IPS-NIHi11 (cell line): ENCODE data around the gene CASP14.
"Not testable (repeated sequence)": the region's sequence is repeated elsewhere in the genome, so short reads cannot be mapped to it uniquely, and the experiment has no call there.

ENCODE experiments used
- DNase-seq: peaks from one replicate; pipeline ENCODE4 v3.0.0; 2012; ENCODE audit warnings: mixed read lengths, low spot score

CASP14 gene, protein sequence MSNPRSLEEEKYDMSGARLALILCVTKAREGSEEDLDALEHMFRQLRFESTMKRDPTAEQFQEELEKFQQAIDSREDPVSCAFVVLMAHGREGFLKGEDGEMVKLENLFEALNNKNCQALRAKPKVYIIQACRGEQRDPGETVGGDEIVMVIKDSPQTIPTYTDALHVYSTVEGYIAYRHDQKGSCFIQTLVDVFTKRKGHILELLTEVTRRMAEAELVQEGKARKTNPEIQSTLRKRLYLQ

DNA sequence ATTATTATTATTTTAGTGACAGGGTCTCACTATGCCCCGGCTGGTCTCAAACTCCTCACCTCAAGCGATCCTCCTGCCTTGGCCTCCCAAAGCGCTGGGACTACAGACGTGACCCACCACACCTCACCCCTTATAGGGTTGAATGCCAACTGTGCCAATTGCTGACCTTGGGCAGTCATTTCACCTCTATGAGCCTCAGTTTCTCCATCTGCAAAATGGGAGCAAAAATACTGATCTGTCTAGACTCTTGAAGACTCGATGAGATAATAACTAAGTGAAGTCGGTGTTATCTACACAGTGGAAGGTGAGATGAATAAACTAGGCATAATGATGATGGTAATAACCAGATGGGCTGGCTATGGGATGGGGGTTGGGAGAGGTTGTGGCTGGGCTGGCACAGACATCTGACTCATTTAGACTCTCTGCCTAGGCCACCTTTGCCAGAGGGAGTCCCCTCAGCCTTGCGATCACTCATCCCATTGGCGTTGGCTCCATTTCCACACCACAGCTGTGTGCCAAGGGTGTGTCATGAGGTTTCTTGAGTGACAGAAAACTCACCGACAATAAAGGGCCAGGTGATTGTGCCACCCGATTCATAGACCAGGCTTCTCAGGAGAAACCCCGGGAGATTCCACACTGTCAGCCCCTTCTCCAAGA is at the start of gene CASP14:
Gene CASP14, plus strand, starts transcription at position 596 of the 657 bp plus-strand sequence. CDS start 2,772 bp downstream, outside the sequence.
- no peak for DNase-seq

DNA sequence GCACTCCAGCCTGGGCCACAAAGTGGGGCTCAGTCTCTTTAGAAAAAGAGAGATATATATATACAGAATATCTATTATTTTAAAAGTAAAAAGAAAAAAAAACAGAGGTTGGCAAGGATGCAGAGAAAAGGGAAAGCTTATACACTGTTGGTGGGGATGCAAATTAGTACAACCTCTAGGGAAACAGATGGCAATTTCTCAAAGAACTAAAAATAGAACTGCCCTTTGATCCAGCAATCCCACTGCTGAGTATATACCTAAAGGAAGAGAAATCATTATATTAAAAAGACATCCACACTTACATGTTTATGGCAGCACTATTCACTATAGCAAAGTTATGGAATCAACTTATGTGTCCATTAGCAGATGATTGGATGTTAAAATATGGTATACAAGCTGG is 41.0 kb upstream of the CASP14 start:
- no peak for DNase-seq

DNA sequence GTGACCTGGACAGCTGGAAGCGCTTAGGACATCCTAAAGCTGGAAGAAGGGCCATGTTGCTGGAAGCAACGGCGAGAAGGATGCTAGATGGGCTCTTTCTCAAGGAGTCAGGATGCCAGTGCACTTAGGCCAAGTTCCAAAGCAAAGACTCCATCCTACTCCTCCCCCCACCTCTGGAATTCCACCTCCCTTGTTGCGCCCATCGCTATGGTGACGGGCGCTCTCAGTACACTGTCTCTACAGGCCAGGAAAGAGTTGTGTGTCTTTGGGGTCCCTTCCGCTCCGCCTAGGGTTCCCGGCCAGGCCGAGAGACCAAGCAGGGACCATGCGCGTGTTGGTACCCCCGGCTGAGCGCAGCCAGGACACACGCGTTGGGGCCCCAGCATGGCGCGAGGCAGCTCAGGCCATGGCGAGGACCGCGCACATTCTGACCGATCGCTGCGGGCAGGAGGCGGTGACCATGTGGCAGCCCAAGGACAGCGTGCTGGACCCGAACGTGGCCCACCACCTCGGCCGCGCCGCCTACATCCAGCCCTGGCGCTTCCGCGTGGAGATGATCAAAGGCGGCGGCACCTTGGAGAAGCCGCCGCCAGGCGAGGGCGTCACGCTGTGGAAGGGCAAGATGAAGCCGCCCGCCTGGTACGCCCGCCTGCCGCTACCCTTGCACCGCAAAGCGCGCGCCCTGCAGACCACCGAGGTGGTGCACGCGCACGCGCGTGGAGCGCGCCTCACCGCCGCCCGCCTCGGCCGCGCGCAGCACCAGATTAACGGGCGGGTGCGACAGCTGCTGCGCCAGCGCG is 38.6 kb upstream of the CASP14 start:
- no peak for DNase-seq

DNA sequence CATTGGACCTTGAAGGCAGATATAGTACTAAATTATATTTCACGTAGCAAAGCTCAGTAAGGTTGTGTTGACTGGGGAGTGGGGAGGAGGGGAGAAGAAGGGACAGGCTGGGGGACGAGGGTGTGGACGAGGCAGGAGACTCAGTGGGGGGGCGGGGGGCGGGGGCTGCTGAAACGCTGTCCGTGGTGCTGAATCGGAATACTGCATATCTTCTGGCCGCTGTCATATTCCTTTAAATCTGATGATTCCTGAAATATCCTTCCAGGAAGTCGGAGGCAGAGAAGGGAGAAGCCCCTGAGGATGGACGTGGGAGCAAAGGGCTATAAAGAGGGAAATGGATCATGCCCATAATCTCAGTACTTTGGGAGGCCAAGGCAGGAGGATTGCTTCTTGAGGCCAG is 34.7 kb upstream of the CASP14 start:
- no peak for DNase-seq

DNA sequence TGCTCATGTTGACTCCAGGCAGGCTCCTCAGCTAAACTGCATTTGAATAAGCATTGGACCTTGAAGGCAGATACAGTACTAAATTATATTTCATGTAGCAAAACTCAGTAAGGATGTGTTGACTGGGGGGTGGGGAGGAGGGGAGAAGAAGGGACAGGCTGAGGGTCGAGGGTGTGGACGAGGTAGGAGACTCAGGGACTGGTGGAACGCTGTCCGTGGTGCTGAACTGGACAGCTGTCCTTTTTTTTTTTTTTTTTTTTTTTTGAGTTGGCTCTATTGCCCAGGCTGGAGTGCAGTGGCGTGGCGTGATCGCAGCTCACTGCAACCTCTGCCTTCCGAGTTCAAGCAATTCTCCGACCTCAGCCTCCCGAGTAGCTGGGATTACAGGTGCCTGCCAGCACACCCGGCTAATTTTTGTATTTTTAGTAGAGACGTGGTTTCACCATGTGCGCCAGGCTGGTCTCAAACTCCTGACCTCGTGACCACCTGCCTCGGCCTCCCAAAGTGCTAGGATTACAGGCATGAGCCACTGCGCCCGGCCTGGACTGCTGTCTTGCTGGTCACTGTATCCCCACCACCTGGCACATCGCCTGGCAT is 33.2 kb upstream of the CASP14 start:
- peak; percentile 38 for DNase-seq

DNA sequence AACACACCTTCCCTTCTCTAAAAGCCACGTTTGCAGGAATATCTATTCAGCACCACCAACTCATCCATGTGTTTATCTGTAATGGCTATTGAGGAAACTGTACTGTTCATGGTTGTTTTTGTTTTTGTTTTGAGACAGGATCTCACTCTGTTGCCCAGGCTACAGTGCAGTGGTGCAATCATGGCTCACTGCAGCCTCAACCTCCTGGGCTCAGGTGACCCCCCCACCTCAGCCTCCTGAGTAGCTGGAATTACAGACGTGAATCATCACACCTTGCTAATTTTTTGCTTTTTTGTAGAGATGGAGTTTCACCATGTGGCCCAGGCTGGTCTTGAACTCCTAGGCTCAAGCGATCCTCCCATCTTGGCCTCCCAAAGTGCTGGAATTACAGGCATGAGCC is 30.4 kb upstream of the CASP14 start:
- not testable (repeated sequence) for DNase-seq

DNA sequence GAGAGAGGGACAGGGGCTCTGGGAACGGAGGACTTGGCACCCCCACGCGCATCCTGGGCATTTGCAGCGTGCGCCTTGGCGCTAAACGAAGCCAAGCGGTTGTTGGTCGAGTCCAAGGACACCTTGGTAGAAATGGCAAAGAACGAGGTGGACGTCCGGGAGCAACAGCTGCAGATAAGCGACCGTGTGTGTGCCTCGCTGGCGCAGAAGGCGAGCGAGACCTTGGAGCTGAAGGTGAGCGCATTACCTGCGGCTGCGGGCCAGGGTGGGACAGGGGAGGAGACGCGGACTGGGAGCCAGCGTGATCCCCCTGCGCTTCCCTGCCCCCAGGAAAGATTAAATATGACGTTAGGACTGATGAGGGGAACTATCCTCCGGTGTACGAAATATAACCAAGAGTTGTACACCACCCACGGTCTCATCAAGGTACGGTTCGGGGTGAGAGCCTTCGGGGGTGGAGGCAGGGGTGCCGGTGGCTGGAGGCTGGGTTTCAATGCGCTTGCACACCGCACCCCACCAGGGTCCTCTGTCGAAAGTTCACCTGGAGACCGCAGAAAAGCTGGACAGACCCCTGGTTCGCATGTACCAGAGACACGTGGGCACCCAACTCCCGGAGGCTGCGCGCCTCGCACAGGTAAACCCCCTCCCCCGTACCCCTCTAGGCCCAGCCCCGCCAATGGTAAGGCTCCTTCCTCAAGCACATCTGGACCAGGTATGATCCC is 27.8 kb upstream of the CASP14 start:
- no peak for DNase-seq

DNA sequence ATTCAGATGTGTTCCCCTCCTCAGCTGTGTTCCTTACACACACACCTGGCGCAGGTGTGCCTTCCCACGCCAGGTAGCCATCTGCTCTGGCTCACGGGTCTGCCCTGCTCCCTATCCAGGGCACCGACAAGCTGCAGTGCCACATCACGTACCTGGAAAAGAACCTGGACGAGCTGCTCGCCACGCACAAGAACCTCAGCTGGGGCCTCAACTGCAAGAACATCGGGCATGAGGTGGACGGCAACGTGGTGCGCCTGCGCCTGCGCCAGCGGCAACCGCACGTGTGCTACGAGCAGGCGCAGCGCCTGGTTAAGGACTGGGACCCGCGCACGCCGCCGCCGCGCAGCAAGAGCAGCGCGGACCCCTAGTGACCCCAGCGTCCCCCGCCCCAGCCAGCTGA is 26.5 kb upstream of the CASP14 start:
- DNase-seq = no peak

DNA sequence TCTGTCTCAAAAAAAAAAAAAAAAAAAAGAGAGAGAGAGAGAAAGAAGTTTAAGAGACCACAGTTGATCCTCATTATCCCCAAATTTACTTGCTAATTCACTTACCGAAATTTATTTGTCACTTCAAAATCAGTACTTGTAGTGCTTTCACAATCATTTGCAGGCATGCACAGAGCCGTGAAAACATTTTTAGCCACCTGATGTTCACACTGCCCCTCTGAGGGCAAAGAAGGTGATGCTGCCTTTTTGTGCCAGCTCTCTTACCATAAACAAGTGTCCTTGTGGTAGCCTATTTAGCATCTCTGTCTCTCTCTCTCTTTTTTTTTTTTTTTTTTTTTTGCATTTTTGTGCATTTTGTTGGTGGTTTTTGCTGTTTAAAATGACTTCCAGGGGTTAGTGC is 24.1 kb upstream of the CASP14 start:
- DNase-seq = no peak

DNA sequence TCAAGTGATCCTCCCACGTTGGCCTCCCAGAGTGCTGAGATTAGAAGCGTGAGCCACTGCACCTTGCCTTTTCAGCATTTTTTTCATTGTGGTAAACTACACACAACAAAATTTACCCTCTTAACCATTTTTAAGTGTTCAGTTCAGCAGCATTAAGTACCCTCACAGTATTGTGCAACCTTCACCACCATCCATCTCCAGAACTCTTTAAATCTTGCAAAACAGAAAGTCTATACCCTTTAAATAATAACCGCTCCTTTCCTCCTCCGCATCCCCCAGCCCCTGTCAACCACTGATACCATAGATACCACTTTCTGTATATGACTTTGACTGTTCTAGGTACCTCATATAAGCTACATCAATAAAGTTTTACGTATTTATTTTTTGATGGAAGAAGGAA is 20.8 kb upstream of the CASP14 start:
- no peak for DNase-seq

DNA sequence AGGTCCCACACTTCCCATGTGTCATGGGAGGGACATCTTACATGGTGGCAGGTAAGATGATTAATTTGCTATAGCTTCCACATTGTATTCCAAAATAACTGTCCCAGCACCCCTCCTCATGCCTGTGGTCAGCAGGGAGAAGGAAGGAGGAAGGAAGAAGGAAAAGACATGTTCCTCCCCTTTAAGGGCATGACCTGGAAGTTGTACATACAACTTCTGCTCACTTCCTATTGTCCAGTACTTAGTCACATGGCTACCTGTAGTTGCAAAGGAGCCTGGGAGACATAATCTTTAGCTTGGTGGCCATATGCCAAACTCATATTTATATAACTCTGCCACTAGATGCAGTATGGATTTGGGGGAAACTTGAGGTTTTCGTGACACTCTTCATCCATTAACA is 17.6 kb upstream of the CASP14 start:
- no peak for DNase-seq

DNA sequence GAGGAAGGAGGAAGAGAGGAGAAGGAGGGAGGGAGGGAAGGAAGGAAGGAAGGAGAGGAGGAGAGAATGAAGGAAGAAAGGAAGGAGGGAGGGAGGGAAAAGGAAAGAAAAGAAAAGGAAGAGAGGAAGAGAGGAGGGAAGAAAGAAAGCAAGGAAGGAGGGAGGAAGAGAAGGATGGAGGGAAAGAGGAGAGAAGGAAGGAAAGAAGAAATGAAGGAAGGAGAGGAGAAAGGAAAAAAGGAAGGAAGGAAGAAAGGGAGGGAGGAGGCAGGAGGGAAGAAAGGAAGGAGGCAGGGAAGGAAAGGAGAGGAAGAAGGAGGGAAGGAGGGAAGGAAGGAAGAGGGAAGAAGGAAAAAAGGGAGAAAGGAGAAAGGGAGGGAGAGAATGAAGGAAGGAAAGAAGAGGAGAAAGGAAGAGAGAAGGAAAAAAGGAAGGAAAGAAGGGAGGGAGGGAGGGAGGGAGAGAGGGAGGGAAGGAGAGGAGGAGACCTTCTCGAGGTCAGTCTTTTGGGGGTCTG is 13.4 kb upstream of the CASP14 start:
- no peak for DNase-seq

DNA sequence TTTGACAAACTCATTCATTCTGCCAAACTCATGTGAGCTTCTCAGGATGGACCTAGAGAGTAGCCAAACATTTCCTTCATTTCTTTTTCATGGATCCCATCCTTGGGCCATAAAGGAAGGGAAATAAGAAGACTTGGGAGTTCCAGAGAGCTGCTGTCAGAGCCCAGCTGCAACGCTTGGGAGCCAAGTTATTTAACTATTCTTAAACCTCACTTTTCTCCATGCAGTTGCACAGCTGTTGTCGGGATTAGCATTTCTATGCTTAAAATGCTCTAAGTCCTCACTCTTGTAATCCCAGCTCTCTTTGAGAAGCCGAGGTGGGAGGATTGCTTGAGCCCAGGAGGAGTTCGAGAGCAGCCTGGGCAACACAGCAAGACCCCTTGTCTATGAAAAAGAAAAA is 11.7 kb upstream of the CASP14 start:
- no peak for DNase-seq

DNA sequence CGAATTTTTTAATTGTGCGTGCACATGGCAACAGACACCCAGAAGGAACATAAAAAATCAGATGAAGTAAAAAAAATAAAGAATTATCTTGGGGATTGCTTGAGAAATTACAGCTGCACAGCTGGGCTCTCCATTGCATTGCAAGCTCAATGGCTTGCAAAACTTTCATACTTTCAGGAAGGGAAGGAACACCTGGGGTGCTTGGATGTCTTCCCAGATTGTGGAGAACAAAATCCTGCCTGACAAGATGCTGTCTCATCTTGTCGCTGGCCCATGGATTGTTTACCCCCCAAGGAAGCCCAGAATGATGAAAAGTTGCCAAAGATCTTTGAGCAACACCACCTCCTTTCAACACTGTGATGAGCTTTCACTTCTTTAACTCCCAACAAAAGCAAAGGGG is 11.0 kb upstream of the CASP14 start:
- no peak for DNase-seq

DNA sequence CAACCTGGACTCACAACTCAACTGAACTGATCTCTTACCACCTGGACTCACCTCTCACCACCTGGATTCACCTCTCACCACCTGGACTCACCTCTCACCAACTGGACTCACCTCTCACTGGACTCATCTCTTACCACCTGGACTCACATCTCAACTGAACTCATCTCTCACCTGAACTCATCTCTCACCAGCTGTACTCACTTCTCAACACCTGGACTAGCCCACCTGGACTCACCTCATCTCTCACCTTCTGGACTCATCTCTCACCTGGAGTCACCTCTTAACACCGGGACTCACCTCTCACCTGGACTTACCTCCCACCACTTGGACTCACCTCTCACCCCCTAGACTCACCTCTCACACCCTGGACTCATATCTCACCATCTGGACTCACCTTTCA is 7.3 kb upstream of the CASP14 start:
- no peak for DNase-seq

DNA sequence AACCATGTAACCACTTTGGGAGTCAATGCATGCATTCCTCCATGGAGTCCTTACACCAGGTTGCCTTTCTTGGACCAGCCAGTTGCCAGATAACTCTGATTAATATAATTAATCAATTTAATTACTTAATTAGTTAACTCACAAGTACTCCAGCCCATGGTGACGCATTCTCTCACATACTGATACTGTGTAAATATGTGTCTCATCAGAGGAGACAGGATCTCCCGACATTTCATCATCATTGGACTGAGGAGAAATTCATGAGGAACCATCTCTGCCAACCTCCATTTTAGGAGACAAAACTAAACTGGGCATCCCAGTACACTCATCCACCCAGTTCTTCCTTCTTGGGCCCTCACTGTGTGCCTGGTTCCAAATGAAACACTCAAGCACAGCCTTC is 6.5 kb upstream of the CASP14 start:
- DNase-seq = no peak

DNA sequence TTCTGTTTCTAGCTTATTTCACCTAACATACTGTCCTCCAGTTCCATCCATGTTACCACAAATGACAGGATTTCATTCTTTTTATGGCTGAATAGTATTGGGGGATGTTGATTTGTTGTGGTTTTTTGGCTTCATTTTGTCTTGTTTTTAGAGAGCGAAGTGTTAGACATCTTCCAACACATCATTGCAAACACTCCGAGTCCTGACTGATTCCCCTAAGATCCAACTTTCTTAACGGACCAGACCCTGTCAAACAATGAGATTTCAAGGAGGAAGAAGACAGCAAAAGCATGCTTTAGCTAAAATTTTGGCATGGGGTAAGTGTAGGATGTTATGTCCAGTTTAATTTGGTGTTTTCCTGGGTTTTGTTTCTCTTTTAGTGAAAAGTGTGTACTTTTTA is 3.8 kb upstream of the CASP14 start:
- no peak for DNase-seq

DNA sequence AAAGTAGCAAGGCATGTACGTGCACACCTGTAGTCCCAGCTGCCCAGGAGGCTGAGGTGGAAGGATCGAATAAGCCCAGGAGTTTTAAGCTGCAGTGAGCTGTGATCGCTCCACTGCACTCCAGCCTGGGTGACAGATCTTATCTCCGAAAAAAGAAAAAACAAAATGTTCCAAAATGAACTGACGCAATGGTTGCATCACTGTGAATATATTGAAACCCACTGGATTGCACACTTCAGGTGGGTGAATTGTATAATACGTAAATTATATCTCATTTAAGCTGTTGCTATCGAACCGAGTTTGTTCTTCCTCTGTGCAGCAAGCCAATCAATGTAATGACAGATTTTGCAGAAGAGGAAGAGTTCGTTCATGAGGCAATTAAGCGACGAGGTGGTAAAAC is 1.6 kb upstream of the CASP14 start:
- DNase-seq = no peak

DNA sequence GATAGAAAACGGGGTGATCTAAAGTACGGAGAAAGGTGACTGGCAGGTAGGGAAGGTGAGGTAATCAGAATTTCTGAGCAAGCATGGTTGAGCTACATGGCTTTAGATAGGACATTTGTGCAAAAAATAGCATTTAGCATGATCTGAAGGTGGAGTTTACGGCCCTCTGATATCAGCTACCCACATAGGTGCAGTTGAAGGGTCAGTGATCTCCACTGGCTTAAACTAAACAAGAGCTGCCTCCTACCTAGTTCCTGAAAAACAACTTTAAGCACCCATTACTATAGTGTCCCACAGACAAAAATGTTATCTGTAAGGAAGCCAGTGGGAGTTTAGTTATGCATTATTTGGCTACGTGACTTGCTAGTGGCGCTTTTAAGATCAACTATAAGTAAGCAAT is 1.2 kb upstream of the CASP14 start:
- no peak for DNase-seq

DNA sequence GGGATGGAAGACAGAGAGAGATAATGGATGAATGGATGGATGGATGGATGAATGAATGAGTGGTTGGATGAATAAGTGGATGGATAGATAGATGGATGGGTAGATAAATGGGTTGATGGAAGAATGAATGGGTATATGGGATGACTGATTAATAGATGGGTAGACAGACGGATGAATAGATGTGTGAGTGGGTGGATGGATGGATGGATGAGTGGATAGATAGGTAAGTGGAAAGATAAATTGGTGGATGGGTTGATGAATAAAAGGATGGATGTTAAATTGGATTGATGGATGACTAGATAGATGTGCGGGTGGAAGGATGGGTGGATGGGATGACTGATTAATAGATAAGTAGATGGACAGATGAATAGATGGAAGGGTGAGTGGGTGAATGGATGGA is 1.4 kb downstream of the CASP14 start:
- DNase-seq = no peak

DNA sequence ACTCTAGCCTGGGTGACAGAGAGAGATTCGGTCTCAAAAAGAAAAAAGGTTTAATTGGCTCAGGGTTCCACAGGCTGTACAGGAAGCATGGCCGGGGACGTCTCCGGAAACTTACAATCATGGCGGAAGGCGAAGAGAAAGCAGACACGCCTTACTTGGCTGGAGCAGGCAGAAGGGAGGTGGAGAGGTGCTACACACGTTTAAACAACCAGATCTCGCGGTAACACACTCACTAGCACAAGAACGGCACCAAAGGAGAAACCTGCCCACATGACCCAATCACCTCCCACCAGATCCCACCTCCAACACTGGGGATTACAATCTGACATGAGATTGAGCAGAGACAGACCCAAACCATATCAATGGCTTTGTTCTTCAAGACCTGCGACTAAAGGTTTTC is 12.8 kb downstream of the CASP14 start:
- DNase-seq = no peak

DNA sequence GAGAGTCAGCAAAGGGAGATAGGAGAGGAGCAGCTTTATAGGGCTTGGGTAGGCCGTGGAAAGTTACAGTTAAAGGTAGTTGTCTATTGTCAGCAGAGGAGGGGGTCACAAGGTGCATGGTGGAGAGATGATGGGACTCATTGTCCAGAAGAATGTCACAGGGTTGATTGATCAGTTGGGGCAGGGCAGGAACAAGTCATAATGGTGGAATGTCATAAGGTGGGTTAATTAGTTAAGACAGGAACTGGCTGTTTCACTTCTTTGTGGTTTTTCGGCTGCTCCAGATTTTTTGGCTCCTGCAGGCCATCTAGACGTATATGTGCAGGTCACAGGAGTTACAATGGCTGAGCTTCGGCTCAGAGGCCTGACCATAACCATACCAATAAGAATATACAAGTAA is 21.1 kb downstream of the CASP14 start:
- not testable (repeated sequence) for DNase-seq
